22Rv1 (cell line): ENCODE results near the gene FAM187B.

ENCODE experiments used
- H3K27ac ChIP-seq: fragments of 450-650 bp; 2 replicates; pipeline ENCODE4 v1.5.1; 2017
- ZFX ChIP-seq: fragments of 450-650 bp; IDR thresholded peaks from 2 replicates; pipeline ENCODE4 v1.6.1; 2017; ENCODE audit warnings: antibody characterized with exemption, borderline replicate concordance
- TF ChIP-seq, protein P1 (sequence below): fragments of 450-650 bp; IDR thresholded peaks from 2 replicates; pipeline ENCODE4 v1.5.1; 2017; ENCODE audit warnings: mild to moderate bottlenecking

Gene FAM187B

DNA sequence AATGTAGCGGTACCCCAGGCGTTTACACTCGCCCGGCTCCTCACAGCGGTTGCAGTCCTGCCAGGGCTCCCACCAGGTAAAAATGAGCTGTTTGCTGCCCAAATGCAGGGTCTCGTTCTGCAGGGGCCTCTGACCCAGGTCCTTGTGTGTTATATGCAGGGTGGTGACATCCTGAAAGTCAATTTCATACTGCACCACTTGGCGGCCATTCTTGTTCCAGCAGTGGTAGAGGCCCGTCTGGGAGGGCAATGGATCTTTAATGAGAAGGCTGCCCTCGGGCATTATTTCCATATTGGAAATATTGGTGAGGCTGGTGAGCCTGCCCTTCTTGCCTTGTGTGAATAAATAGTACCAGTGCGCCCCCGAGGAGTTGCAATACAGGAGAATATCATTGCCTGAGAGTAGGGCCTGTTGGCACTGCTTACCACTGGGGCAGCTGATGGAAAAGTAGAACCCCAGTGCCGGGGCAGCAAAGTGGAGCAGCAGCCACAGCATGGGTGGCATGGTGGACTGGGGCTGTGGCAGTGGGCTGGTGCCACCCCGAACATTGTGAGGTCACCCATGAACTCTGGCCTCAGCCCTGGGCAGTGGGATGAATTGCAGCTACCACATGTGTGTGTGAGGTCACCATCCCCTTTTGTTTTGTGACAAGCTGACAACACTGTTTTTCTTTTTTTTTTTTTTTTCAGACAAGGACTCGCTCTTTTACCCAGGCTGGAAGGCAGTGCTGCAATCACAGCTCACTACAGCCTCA is at the start of gene FAM187B:
Gene FAM187B, minus strand, starts transcription at position 563 of the 754 bp plus-strand sequence. Its CDS starts 59 bp downstream, at position 504.
- TF ChIP-seq ZFX, result no peak
- TF ChIP-seq, protein P1, sequence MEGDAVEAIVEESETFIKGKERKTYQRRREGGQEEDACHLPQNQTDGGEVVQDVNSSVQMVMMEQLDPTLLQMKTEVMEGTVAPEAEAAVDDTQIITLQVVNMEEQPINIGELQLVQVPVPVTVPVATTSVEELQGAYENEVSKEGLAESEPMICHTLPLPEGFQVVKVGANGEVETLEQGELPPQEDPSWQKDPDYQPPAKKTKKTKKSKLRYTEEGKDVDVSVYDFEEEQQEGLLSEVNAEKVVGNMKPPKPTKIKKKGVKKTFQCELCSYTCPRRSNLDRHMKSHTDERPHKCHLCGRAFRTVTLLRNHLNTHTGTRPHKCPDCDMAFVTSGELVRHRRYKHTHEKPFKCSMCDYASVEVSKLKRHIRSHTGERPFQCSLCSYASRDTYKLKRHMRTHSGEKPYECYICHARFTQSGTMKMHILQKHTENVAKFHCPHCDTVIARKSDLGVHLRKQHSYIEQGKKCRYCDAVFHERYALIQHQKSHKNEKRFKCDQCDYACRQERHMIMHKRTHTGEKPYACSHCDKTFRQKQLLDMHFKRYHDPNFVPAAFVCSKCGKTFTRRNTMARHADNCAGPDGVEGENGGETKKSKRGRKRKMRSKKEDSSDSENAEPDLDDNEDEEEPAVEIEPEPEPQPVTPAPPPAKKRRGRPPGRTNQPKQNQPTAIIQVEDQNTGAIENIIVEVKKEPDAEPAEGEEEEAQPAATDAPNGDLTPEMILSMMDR, result no peak
- H3K27ac ChIP-seq, result no peak within 1 kb of the TSS

GRCh38 chr19:35276706-35277281 is 48.3 kb upstream of the FAM187B start:
- no peak overlapping the region for H3K27ac ChIP-seq

GRCh38 chr19:35274323-35274722 is 45.8 kb upstream of the FAM187B start:
- H3K27ac ChIP-seq, result no peak overlapping the region
- TF ChIP-seq ZFX, result no peak
- TF ChIP-seq, protein P1, result no peak

More at GRCh38 chr19:35276706-35277281, 48.3 kb upstream of the FAM187B start:
- TF ChIP-seq, protein P1, result no peak
- TF ChIP-seq ZFX, result no peak

GRCh38 chr19:35273686-35274259 is 45.2 kb upstream of the FAM187B start:
- TF ChIP-seq ZFX, result no peak
- TF ChIP-seq, protein P1, result no peak
- H3K27ac ChIP-seq, result no peak overlapping the region

GRCh38 chr19:35272954-35273649 is 44.6 kb upstream of the FAM187B start:
- no peak overlapping the region for H3K27ac ChIP-seq
- TF ChIP-seq, protein P1, result no peak
- no peak for TF ChIP-seq ZFX

DNA sequence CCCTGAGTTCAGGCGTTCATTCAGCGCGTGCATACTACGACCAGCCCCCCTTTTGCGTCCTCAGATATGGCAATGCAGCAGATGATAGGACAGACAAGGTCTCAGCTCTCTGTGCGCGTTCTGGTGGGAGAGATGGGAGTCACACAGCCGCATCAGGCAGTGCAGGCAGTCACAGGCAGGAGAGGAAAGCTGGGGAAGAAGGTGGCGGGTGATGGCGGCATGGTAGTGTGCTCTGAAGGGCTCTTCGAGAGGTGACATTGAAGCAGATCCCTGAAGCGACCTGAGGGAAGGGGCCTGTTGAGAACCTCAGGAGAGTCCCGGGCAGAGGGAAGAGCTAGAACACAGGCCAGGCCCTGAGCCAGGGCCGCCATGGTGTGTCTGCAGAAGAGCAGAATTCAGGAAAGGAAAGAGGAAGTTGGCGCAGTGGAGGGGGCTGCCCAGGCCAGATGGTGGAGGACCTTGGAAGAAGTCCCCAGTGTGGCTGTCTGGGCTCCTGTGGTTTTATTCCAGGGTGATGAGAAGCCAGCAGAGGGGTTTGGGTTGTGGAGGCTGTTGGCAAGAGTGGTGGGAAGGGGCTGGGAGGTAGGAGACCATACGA is 43.7 kb upstream of the FAM187B start:
- TF ChIP-seq ZFX, result no peak
- TF ChIP-seq, protein P1, result no peak
- no peak overlapping the region for H3K27ac ChIP-seq
